ENCODE data around the gene TNNC2.
A peak's percentile ranks its signal among the peaks of the same experiment; 100 is the strongest.
"Not testable (repeated sequence)": the region's sequence is repeated elsewhere in the genome, so short reads cannot be mapped to it uniquely, and the experiment has no call there.

Gene TNNC2

DNA sequence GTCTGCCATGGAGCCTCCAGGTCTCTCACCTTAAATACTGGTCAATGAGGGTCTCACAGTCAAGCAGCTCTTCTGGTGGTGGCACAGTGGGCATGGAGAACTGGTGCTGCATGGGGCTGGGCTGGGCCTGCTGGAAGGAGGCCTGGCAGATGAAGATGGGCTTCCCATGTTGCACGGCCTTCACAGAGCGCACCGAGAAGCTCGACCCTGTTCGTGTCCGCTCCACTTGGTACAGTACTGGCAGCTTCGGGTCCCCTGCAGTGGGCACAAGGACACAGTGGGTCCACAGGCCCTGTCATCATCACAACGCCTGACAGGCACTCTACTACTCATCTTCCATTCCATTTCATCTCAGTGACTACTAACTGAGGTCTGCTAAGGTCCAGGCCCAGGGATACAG lies 21.3 kb upstream of the TNNC2 start:
- DNase-seq = no peak

DNA sequence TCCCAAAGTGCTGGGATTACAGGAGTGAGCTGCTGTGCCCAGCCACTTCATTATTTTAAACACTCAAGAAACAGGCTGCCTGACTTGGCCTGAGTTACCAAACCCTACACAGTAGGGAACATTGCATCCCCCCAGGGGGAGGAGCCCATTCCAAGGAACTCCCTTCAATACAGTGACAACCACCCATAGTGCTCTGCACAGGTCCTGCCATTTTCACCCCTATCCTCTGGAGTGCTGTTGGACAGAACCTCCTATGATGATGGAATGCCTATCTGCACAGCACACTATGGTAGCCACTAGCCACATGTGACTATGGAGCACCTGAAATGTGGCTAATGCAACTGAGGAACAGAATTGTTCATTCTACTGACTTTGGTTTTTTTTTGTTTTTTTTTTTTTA lies 18.3 kb upstream of the TNNC2 start:
- no peak for DNase-seq

DNA sequence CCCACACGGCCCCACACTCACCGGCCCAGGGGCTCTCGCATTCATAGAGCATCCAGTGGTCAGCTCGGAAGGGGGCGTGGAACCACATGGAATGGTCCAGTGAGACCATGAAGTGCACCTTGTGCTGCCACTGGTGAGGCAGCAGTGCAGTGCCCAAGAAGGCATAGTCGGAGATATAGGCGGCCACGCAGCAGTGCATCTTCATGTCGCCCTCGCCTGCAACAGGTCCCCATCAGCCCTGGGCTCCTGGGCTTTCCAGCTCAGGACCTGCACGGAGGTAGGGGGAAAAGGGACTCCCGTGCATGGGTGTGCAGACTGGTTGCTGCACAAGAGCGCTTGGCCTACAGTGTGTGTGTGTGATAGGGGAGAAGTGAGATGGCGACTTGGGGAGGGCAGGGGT lies 16.4 kb upstream of the TNNC2 start:
- no peak for DNase-seq

- DNase-seq = no peak
Observed at GRCh38 chr20:45842169-45842812, 15.2 kb upstream of the TNNC2 start.

- no peak for DNase-seq
Observed at GRCh38 chr20:45841407-45842129, 14.5 kb upstream of the TNNC2 start.

DNA sequence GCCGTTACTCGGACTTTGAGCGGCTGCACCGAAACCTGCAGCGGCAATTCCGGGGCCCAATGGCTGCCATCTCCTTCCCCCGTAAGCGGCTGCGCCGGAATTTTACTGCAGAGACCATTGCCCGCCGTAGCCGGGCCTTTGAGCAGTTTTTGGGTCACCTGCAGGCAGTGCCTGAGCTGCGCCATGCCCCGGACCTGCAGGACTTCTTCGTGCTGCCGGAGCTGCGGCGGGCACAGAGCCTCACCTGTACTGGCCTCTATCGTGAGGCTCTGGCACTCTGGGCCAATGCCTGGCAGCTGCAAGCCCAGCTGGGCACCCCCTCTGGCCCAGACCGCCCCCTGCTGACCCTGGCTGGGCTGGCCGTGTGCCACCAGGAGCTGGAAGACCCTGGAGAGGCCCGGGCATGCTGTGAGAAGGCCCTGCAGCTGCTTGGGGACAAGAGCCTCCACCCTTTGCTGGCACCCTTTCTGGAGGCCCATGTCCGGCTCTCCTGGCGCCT lies 13.6 kb upstream of the TNNC2 start:
- DNase-seq = no peak

DNA sequence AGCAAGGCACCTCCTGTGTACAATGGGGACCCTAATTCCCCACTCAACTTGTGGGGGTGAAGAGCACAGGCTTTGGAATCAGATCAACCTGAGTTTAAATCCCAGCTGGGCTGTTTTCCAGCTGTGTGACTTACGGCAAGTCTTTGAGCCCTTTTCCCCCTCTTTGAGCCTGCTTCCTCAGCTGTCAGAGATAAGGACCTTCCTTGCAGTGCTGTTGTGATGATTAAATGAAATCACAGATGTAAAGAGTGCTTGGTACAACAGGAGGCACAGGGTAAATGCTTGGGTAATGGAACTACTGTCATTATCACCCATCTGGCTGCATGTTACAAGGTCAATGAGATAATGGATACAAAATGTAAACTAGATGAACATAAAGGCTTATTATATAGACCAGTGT lies 9.7 kb upstream of the TNNC2 start:
- no peak for DNase-seq

- DNase-seq = no peak
Observed at GRCh38 chr20:45835825-45836224, 8.7 kb upstream of the TNNC2 start.

DNA sequence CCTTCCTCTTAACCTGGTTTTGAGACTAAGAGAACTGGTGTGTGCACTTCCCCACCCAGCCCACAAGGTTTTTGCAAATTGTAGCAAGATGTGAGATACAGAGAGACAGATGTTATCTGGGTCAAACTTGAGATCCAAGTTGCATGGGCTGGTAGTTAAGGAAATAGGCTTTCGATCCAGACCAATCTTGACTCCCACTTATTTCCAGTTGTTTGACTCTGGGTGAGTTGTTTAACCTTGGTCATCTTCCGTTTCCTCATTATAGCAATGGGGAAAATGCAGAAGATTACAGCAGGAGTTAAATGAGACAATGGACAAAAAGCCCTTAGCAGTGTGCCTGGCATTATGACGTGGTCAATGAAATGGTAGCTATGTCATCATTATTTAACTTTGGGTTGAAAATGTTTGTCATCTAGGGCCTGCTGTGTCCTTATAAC lies 8.2 kb upstream of the TNNC2 start:
- DNase-seq = no peak

DNA sequence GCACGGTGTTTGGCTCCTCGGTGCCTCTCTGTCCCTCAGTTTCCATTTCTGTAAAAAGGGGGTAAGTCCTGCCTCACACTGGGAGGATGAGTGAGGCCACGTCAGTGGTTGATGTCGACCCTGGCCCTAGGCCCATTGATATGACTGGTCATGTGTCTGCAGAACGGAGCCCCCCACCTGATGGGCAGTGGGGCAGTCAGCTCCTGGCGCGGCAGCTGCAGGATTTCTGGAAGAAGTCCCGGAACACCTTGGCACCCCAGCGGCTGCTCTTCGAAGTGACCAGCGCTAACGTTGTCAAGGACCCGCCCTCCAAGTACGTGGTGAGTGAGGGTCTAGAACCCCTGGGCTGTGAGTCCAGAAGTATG lies 7.7 kb upstream of the TNNC2 start:
- no peak for DNase-seq

DNA sequence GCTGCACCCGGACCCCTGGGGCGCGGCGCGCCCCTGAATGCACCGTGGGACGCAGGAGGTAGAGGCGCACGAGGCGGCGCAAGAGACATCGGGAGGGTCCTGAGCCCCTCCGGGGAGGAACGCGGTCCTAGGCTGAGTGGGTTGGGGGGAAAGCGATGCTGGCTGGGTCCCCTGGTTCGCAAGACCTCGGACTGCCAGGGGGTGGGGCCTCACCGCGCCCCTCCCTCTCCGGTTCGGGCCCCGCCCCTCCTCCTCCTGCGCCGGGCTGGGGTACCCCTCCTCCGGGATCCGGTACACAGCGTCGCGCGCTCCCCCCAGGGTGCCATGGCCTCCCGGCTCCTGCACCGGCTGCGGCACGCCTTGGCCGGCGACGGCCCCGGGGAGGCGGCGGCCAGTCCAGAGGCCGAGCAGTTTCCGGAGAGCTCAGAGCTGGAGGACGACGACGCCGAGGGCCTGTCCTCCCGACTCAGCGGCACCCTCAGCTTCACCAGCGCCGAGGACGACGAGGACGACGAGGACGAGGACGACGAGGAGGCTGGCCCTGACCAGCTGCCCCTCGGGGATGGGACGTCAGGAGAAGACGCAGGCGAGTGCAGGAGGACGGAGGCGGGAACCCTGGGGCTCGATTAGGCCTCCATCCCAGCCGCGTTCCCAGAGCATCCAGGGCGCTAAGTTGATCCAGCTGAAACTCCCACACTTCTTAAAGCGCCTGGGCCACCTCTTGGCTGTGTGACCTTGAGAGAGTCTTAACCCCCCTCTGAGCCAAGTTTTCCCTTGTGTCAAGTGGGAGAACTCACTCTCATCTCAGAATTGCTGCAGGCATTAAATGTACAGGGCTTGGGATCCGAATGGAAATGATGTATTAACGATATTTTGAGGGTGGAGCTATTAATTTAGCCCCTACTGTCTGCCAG lies 7.0 kb upstream of the TNNC2 start:
- peak; percentile 42 to 49 for DNase-seq

DNA sequence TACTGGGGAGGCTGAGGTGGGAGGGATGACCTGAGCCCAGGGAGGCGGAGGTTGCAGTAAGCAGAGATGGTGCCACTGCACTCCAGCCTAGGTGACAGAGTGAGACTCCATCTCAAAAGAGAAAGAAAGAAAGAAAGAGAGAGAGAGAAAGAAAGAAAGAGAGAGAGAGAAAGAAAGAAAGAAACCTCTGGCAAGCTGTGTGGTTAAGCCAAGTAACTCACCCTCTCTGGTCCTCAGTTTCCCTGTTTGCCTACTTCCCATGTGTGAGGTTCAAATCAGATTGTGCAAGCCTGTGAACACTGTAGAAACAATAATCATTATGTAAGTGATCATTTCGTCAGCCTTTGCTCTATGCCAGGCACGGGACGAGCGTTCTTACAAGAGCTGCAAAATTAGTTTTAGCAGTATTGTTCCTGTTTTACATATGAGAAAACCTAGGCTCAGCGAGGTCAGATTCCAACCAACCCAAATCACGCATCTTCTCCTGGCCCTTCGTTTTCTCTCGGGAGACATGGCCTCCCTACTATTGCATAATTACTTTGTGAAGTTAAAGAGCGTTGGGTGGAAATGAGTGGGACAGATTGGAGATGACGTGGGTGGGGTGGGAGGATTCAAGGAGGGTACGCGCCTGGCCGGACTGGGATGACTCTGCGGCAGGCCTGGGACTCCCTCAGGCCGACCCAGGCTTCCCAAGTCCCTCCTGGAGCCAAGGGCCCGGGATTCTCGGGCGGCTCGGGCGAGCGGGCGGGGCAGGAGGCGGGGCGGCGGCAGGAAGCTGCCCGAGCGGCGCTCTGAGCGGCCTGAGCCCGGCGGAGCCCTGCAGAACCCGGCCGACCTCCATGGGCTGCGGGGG lies 6.1 kb upstream of the TNNC2 start, which contains the start of gene SNX21:
SNX21 (plus strand) TSS at position 770 of the 853 bp plus-strand sequence. CDS start 121 bp downstream, outside the sequence.
- DNase-seq = peak in 1 of 2 experiments; percentile 18

DNA sequence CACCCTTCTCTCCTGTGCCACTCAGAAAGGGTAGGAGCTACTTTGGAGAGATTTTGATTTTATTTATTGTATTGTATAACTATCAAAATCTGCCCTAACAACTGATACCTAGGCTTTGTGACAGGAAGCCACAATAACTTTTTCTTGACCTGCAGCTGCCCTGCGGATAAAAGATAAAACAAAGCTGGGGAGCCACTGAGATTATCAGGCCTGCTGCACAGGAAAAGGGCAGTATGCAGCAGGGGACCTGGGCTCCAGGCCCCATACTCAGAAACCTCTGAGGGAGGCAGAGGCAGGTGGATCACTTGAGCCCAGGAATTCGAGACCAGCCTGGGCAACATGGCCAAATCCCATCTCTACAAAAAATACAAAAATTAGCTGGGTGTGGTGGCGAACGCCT lies 5.5 kb upstream of the TNNC2 start:
- DNase-seq = no peak

GRCh38 chr20:45829673-45830106 lies 2.6 kb upstream of the TNNC2 start:
- DNase-seq = not testable (repeated sequence)

GRCh38 chr20:45828589-45828988 lies 1.5 kb upstream of the TNNC2 start:
- no peak for DNase-seq

DNA sequence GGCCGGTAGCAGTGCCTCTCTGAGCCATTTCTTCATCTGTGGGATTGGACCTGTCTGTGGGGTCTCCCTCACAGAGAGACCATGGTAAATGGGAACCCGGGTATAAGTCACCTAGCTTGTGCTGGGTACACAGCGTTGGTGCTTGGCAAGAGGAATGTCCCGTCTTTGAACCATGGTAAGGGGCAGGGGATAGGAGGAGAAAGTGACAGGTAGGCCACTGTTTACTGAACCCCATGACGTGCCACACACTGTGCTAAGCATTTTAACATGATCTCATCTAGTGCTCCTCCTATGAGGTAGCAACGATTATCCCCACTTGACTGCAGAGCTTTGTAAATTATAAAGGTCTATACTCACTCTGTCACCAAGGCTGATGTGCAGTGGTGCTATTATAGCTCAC lies 600 bp upstream of the TNNC2 start:
- no peak for DNase-seq

DNA sequence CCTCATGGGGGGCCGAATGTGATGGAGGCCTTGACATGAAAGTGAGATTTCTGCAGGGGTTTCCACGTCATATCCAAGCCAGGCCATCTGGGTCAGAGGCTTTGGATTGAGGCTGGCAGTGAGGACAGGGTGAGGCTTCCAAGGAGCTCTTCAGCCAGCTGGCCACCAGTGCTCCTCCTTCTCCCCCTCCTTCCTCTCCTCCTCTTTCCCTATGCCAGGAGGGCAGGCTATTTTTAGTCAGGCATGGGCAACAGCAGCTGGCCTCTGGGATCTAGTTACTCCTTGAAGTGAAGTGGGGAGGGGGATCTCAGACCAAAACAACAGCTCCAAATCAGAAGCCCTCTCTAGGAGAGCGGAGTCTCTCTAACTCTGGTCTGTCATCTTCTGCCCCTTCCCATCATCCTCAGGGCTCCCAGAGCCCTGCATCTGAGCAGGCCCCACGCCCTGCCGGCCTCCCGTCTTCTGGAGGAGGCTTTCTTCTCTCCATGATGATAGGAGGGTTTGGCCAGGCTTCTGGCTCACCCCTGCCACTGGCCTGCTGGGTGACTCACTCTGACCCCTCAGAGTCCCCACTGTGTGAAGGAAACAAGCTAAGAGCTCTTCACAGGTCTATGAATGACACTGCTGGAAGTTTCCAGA lies 612 bp downstream of the TNNC2 start:
- DNase-seq = no peak

GRCh38 chr20:45823949-45824835 lies 2.9 kb downstream of the TNNC2 start:
- peak; percentile 46 to 48 for DNase-seq

- DNase-seq = no peak
Observed at GRCh38 chr20:45822857-45823256, 4.3 kb downstream of the TNNC2 start.

- DNase-seq = no peak
Observed at GRCh38 chr20:45821947-45822346, 5.2 kb downstream of the TNNC2 start.

- no peak for DNase-seq
Observed at GRCh38 chr20:45819466-45819865, 7.6 kb downstream of the TNNC2 start.

All from stimulated activated CD4-positive, alpha-beta T cell treated with anti-CD3 and anti-CD28 coated beads, Interleukin-4, amount 100 ng/mL, for 4 hours (primary cell).